ENCODE data around the gene PRSS58. TPM values are rescaled to one million over a fixed set of nuclear protein-coding genes. Genes with fewer than 3 reads are reported as not detected.

The PRSS58 gene, protein sequence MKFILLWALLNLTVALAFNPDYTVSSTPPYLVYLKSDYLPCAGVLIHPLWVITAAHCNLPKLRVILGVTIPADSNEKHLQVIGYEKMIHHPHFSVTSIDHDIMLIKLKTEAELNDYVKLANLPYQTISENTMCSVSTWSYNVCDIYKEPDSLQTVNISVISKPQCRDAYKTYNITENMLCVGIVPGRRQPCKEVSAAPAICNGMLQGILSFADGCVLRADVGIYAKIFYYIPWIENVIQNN
- not detected for polyA plus RNA-seq
- long read RNA-seq, donor 1 = 0 reads
- long read RNA-seq, donor 2 = 0 reads
- long read RNA-seq, donor 3 = 0 reads
- long read RNA-seq, donor 4 = 0 reads
- long read RNA-seq, donor 5 = 0 reads
- long read RNA-seq, donor 6 = 0 reads
- long read RNA-seq, donor 7 = 0 reads
- long read RNA-seq, donor 8 = 0 reads
- long read RNA-seq, donor 9 = 0 reads
- long read RNA-seq, donor 10 = 0 reads

DNA sequence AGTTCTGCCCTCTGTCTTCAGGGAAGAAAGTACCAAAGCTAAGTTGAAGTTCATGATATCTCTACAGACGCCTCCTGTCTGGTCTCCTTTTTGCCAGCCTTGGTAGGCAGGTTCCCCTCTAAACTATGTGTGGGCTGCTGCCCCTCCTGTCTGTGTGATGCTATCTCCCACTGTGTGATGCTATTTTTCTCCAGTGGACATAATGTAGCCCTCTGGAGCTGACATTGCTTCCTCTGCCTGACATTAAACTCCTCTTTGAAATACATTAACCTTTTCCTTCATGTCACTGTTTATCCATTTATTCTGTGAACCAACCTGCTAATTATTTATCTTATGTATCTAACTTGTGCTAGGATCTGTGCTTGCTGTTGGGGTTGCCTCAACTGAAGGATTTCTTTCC is at the start of gene PRSS58:
Gene PRSS58 (minus strand): TSS at position 101 of the 400 bp plus-strand sequence. CDS start 351 bp downstream, outside the sequence.
- Histone ChIP-seq H3K4me3 (ENCODE audit: low read depth in 1 of 3, low read length in 3 of 3) (no peak within 1 kb of the TSS), H3K27ac (ENCODE audit: low read depth in 1 of 3, low read length in 2 of 3) (no peak within 1 kb of the TSS), H3K27me3 (ENCODE audit: control insufficient read depth in 3 of 3, insufficient read depth in 3 of 3, low read length in 3 of 3) (no peaks in the 10 kb centered on the region), H3K4me1 (ENCODE audit: control insufficient read depth in 3 of 3, insufficient read depth in 2 of 3, low read depth in 1 of 3, low read length in 2 of 3) (no peaks in the 10 kb centered on the region), H3K36me3 (ENCODE audit: control insufficient read depth in 3 of 3, insufficient read depth in 2 of 3, low read depth in 1 of 3, low read length in 3 of 3) (no peaks in the 10 kb centered on the region), H3K9me3 (ENCODE audit: control insufficient read depth in 2 of 2, insufficient read depth in 1 of 2, low read depth in 1 of 2, low read length in 1 of 2) (no peaks in the 10 kb centered on the region)
- WGBS, 3 donors = 40 to 77% (median 74%) methylated on average over 1 of the region's 1 CpG
- DNase-seq (no peak), FAIRE-seq (no peak)

DNA sequence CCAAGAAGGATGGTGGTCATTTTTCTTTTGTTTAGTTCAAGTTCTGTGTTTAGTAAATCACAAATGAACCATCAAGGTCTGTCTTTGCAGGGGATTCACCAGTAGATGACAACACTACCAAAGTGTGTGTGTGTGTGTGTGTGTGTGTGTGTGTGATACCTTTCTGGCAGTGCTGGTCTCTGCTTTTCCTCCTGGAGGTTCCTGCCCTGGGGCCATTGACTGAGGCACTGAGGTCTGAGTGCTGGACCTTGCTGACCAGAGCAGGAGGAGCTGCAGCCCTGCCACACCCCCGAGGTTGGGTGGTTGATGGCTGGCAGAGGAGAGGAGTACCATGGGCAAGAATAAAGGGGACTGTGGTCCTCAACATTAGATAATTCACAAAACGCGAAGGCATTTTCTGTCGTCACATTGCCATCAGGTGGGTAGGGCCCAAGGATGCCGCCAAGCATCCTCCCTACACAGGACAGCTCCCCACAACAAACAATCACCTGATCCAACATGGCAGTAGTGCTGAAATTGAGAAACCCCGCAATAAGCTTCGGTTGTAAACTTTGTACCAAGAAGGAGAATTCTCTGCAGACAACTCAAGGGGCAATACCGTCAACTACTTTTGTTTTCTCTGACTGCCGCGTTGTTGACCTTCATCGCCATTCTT is 49.5 kb upstream of the PRSS58 start:
- Histone ChIP-seq H3K27me3 (ENCODE audit: control insufficient read depth in 3 of 3, insufficient read depth in 3 of 3, low read length in 3 of 3) (peaks cover 0 to 3% (median 0%) of the 10 kb centered on the region in 3 donors), H3K4me3 (ENCODE audit: low read depth in 1 of 3, low read length in 3 of 3) (no peak overlapping the region), H3K9me3 (ENCODE audit: control insufficient read depth in 2 of 2, insufficient read depth in 1 of 2, low read depth in 1 of 2, low read length in 1 of 2) (no peaks in the 10 kb centered on the region), H3K4me1 (ENCODE audit: control insufficient read depth in 3 of 3, insufficient read depth in 2 of 3, low read depth in 1 of 3, low read length in 2 of 3) (no peaks in the 10 kb centered on the region), H3K27ac (ENCODE audit: low read depth in 1 of 3, low read length in 2 of 3) (no peak overlapping the region), H3K36me3 (ENCODE audit: control insufficient read depth in 3 of 3, insufficient read depth in 2 of 3, low read depth in 1 of 3, low read length in 3 of 3) (no peaks in the 10 kb centered on the region)
- WGBS, 3 donors = 74 to 78% (median 77%) methylated on average over 11 of the region's 11 CpGs
- no peak for DNase-seq
- FAIRE-seq = no peak

DNA sequence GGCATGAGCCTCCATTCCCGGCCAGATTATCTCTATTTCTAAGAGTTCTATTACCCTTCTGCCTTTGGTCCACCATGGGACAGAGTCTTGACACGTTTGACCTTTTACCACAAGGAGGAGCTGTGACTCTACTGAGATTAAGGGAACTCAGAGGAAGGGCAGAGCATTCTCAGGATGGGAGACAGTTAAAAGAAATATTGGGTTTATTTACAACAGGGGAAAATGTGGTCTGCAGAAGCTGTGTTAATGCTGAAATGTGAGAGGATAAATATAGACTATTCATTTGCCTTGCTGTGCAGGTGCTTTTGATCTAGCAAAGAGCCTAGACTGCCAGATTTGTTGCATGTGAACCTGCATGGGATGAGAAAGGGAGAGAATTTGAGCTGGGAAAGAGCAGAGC is 45.8 kb upstream of the PRSS58 start:
- Histone ChIP-seq H3K9me3 (ENCODE audit: control insufficient read depth in 2 of 2, insufficient read depth in 1 of 2, low read depth in 1 of 2, low read length in 1 of 2) (no peaks in the 10 kb centered on the region), H3K4me3 (ENCODE audit: low read depth in 1 of 3, low read length in 3 of 3) (no peak overlapping the region), H3K36me3 (ENCODE audit: control insufficient read depth in 3 of 3, insufficient read depth in 2 of 3, low read depth in 1 of 3, low read length in 3 of 3) (no peaks in the 10 kb centered on the region), H3K27me3 (ENCODE audit: control insufficient read depth in 3 of 3, insufficient read depth in 3 of 3, low read length in 3 of 3) (peaks cover 0 to 3% (median 0%) of the 10 kb centered on the region in 3 donors), H3K4me1 (ENCODE audit: control insufficient read depth in 3 of 3, insufficient read depth in 2 of 3, low read depth in 1 of 3, low read length in 2 of 3) (no peaks in the 10 kb centered on the region), H3K27ac (ENCODE audit: low read depth in 1 of 3, low read length in 2 of 3) (no peak overlapping the region)
- 13 to 18% (median 17%) methylated on average over 2 of the region's 2 CpGs for WGBS, 3 donors
- FAIRE-seq (no peak), DNase-seq (peak; percentile 27 to 40)

DNA sequence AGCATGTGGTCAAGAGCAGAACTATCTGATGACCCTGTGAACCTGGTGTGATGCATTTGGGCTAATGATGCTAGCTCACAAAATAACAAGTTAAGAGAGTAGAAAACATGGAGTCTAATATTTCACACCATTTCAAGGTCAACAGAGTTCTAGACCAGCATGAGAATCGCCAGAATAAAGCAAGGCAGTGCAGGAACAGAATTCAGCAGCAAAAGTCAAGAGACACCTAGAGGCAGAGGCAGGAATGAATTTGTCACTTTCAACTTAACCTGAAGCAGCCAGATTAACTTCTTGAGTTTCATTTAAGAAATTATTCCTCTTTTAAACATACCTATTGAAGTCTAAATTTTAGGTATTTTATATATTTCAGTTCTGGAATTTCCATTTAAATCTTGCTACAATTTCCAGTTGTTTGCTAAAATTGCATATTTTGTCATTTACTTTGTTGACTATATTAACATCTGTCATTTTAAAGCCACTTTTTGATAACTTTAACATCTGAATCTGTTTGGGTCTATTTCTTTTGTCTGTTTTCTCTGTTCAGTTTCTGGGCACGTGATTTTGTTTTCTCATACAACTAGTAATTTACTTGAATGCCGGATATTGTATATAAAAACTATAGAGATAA is 44.2 kb upstream of the PRSS58 start:
- FAIRE-seq (no peak), DNase-seq (peak; percentile 22 to 26)
- WGBS, 3 donors = 34 to 51% (median 39%) methylated on average over 3 of the region's 3 CpGs
- Histone ChIP-seq H3K4me3 (ENCODE audit: low read depth in 1 of 3, low read length in 3 of 3) (no peak overlapping the region), H3K4me1 (ENCODE audit: control insufficient read depth in 3 of 3, insufficient read depth in 2 of 3, low read depth in 1 of 3, low read length in 2 of 3) (no peaks in the 10 kb centered on the region), H3K27ac (ENCODE audit: low read depth in 1 of 3, low read length in 2 of 3) (no peak overlapping the region), H3K9me3 (ENCODE audit: control insufficient read depth in 2 of 2, insufficient read depth in 1 of 2, low read depth in 1 of 2, low read length in 1 of 2) (no peaks in the 10 kb centered on the region), H3K36me3 (ENCODE audit: control insufficient read depth in 3 of 3, insufficient read depth in 2 of 3, low read depth in 1 of 3, low read length in 3 of 3) (no peaks in the 10 kb centered on the region), H3K27me3 (ENCODE audit: control insufficient read depth in 3 of 3, insufficient read depth in 3 of 3, low read length in 3 of 3) (no peaks in the 10 kb centered on the region)

DNA sequence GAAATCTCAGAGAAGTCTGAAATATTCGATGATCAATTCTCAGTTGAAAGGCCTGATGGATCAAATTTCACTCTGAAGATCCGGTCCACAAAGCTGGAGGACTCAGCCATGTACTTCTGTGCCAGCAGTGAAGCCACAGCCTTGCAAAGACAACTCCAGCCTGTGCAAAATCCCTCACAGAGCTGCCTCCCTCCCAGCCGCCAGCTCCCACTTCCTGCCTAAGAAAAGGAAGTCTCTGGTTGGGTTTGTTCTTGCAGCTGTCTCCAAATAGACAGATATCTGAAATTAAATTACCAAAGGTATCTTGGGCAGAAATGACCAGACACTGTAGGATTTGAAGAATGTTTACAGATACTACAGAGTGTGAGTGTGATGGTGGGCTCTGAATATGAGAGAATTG is 43.4 kb upstream of the PRSS58 start:
- no peak for DNase-seq
- FAIRE-seq = no peak
- Histone ChIP-seq H3K4me3 (ENCODE audit: low read depth in 1 of 3, low read length in 3 of 3) (no peak overlapping the region), H3K27me3 (ENCODE audit: control insufficient read depth in 3 of 3, insufficient read depth in 3 of 3, low read length in 3 of 3) (no peaks in the 10 kb centered on the region), H3K36me3 (ENCODE audit: control insufficient read depth in 3 of 3, insufficient read depth in 2 of 3, low read depth in 1 of 3, low read length in 3 of 3) (no peaks in the 10 kb centered on the region), H3K27ac (ENCODE audit: low read depth in 1 of 3, low read length in 2 of 3) (no peak overlapping the region), H3K9me3 (ENCODE audit: control insufficient read depth in 2 of 2, insufficient read depth in 1 of 2, low read depth in 1 of 2, low read length in 1 of 2) (no peaks in the 10 kb centered on the region), H3K4me1 (ENCODE audit: control insufficient read depth in 3 of 3, insufficient read depth in 2 of 3, low read depth in 1 of 3, low read length in 2 of 3) (no peaks in the 10 kb centered on the region)
- WGBS, 3 donors = 47 to 79% (median 65%) methylated on average over 3 of the region's 3 CpGs

DNA sequence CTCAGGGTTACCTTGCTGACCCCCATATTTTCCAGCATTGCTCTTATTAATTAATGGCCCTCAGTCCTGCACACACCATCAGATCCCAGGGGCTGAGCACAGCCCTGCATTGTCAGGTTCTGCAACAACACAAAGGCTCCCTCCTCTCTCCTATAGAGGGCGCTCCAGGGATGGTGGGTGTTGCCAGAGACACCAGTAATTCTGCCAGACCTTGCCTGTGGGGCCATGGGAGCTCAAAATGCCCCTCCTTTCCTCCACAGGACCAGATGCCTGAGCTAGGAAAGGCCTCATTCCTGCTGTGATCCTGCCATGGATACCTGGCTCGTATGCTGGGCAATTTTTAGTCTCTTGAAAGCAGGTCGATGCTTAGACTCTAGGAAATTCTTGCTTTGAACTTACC is 42.8 kb upstream of the PRSS58 start:
- WGBS, 3 donors = 53 to 59% (median 55%) methylated on average over 3 of the region's 3 CpGs
- H3K4me1 ChIP-seq (ENCODE audit: control insufficient read depth in 3 of 3, insufficient read depth in 2 of 3, low read depth in 1 of 3, low read length in 2 of 3) = no peaks in the 10 kb centered on the region
- no peaks in the 10 kb centered on the region for H3K36me3 ChIP-seq (ENCODE audit: control insufficient read depth in 3 of 3, insufficient read depth in 2 of 3, low read depth in 1 of 3, low read length in 3 of 3)
- no peak overlapping the region for H3K4me3 ChIP-seq (ENCODE audit: low read depth in 1 of 3, low read length in 3 of 3)
- FAIRE-seq (no peak), DNase-seq (peak in 1 of 2 donors; percentile 5)
- H3K27me3 ChIP-seq (ENCODE audit: control insufficient read depth in 3 of 3, insufficient read depth in 3 of 3, low read length in 3 of 3) = no peaks in the 10 kb centered on the region
- no peaks in the 10 kb centered on the region for H3K9me3 ChIP-seq (ENCODE audit: control insufficient read depth in 2 of 2, insufficient read depth in 1 of 2, low read depth in 1 of 2, low read length in 1 of 2)
- no peak overlapping the region for H3K27ac ChIP-seq (ENCODE audit: low read depth in 1 of 3, low read length in 2 of 3)

DNA sequence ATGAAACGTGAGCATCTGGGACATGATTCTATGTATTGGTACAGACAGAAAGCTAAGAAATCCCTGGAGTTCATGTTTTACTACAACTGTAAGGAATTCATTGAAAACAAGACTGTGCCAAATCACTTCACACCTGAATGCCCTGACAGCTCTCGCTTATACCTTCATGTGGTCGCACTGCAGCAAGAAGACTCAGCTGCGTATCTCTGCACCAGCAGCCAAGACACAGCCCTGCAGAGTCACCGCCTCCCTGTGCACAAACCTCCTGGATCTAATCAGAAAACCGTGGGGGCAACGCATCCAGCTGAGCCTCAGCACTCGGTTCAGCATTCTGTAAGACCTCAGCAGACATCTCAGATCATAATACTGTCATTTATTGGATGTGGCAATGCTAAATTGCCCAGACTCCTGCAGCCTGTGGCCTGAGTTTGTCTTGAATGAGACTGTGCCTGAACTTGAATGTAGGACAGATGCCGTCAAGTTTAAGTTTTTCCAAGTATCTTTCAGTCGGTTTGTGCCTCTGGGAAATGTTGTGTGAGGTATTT is 41.5 kb upstream of the PRSS58 start:
- WGBS, 3 donors = 59 to 78% (median 60%) methylated on average over 10 of the region's 10 CpGs
- Histone ChIP-seq H3K36me3 (ENCODE audit: control insufficient read depth in 3 of 3, insufficient read depth in 2 of 3, low read depth in 1 of 3, low read length in 3 of 3) (no peaks in the 10 kb centered on the region), H3K4me3 (ENCODE audit: low read depth in 1 of 3, low read length in 3 of 3) (no peak overlapping the region), H3K9me3 (ENCODE audit: control insufficient read depth in 2 of 2, insufficient read depth in 1 of 2, low read depth in 1 of 2, low read length in 1 of 2) (no peaks in the 10 kb centered on the region), H3K27me3 (ENCODE audit: control insufficient read depth in 3 of 3, insufficient read depth in 3 of 3, low read length in 3 of 3) (no peaks in the 10 kb centered on the region), H3K4me1 (ENCODE audit: control insufficient read depth in 3 of 3, insufficient read depth in 2 of 3, low read depth in 1 of 3, low read length in 2 of 3) (no peaks in the 10 kb centered on the region), H3K27ac (ENCODE audit: low read depth in 1 of 3, low read length in 2 of 3) (no peak overlapping the region)
- DNase-seq (no peak), FAIRE-seq (no peak)

DNA sequence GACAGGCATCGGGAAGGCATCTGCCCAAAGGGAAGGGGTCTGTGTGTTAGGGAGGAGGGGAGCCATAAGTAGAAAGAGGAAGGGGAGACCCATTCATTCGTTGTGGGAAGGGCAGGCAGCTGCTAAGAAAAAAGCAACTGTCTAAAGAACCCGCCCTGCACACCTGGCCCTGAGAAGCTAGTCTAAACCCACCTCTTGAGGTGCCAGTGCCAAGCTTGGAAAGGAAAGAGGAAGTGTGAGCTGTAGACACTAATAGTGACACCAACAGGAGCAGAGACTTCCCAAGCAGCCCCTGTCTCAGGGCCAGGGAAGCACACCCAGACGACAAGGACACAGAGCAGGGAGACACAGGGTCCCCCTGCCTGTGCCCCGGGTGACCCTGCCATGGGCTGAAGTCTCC is 40.8 kb upstream of the PRSS58 start:
- H3K36me3 ChIP-seq (ENCODE audit: control insufficient read depth in 3 of 3, insufficient read depth in 2 of 3, low read depth in 1 of 3, low read length in 3 of 3) = no peaks in the 10 kb centered on the region
- no peaks in the 10 kb centered on the region for H3K27me3 ChIP-seq (ENCODE audit: control insufficient read depth in 3 of 3, insufficient read depth in 3 of 3, low read length in 3 of 3)
- WGBS, 3 donors = 34 to 58% (median 45%) methylated on average over 5 of the region's 5 CpGs
- DNase-seq (no peak), FAIRE-seq (no peak)
- no peaks in the 10 kb centered on the region for H3K9me3 ChIP-seq (ENCODE audit: control insufficient read depth in 2 of 2, insufficient read depth in 1 of 2, low read depth in 1 of 2, low read length in 1 of 2)
- H3K27ac ChIP-seq (ENCODE audit: low read depth in 1 of 3, low read length in 2 of 3) = no peak overlapping the region
- H3K4me3 ChIP-seq (ENCODE audit: low read depth in 1 of 3, low read length in 3 of 3) = no peak overlapping the region
- no peaks in the 10 kb centered on the region for H3K4me1 ChIP-seq (ENCODE audit: control insufficient read depth in 3 of 3, insufficient read depth in 2 of 3, low read depth in 1 of 3, low read length in 2 of 3)
